Sigmoid colon (tissue), 4 donors: ENCODE data around the gene SOCS6.

Experiments used
- EP300 ChIP-seq, 4 donors: sonication (generic); formaldehyde crosslinking; IDR thresholded peaks; one replicate each; pipeline ENCODE4 v1.6.1; 2017; ENCODE audit warnings: antibody characterized with exemption in 4 of 4
- POLR2A ChIP-seq, 2 donors: fragments of 450-650 bp; IDR thresholded peaks; one replicate each; pipeline ENCODE4 v1.6.1; 2016; ENCODE audit warnings: antibody characterized with exemption in 2 of 2, mild to moderate bottlenecking in 2 of 2, moderate library complexity in 2 of 2
- POLR2AphosphoS5 ChIP-seq, 4 donors: sonication (generic); formaldehyde crosslinking; IDR thresholded peaks; one replicate each; pipeline ENCODE4 v1.6.1; 2017; ENCODE audit warnings: antibody characterized with exemption in 4 of 4
- TF ChIP-seq, protein P1 (sequence below), 4 experiments: fragments of 450-650 bp in 3 of 4; fragments of 200-600 bp in 1 of 4; IDR thresholded peaks; one replicate each; pipeline ENCODE4 v1.5.1; 2016 to 2019; ENCODE audit warnings: antibody characterized with exemption in 4 of 4, mild to moderate bottlenecking in 3 of 4, moderate library complexity in 2 of 4

DNA sequence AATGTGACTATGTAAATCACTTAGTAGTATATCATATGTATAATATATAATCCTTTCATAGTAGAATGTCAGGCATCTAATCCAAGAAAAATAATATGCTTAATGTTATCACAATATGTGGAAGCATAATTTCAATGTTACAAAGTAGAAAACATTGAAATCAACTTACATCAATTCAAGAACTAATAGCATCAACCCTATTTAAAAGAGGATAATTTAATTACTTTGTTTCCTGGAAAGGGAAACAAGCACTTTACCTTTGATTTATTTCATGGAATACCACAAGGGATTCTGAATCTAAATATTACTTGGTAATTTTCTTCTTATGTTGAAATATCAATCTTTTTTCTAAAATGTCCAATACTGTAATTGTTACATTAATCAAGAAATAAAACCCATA, 30.6 kb upstream of the SOCS6 start:
- TF ChIP-seq POLR2AphosphoS5 (IDR thresholded peaks at IDR 0.05) (no peak), EP300 (IDR thresholded peaks at IDR 0.05) (no peak), POLR2A (IDR thresholded peaks at IDR 0.05) (no peak)
- TF ChIP-seq, protein P1, sequence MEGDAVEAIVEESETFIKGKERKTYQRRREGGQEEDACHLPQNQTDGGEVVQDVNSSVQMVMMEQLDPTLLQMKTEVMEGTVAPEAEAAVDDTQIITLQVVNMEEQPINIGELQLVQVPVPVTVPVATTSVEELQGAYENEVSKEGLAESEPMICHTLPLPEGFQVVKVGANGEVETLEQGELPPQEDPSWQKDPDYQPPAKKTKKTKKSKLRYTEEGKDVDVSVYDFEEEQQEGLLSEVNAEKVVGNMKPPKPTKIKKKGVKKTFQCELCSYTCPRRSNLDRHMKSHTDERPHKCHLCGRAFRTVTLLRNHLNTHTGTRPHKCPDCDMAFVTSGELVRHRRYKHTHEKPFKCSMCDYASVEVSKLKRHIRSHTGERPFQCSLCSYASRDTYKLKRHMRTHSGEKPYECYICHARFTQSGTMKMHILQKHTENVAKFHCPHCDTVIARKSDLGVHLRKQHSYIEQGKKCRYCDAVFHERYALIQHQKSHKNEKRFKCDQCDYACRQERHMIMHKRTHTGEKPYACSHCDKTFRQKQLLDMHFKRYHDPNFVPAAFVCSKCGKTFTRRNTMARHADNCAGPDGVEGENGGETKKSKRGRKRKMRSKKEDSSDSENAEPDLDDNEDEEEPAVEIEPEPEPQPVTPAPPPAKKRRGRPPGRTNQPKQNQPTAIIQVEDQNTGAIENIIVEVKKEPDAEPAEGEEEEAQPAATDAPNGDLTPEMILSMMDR (IDR thresholded peaks at IDR 0.05): no peak
